Measurements from ENCODE around the gene DCLK1.
"Not testable (repeated sequence)": the region's sequence is repeated elsewhere in the genome, so short reads cannot be mapped to it uniquely, and the experiment has no call there.

The DCLK1 gene

DNA sequence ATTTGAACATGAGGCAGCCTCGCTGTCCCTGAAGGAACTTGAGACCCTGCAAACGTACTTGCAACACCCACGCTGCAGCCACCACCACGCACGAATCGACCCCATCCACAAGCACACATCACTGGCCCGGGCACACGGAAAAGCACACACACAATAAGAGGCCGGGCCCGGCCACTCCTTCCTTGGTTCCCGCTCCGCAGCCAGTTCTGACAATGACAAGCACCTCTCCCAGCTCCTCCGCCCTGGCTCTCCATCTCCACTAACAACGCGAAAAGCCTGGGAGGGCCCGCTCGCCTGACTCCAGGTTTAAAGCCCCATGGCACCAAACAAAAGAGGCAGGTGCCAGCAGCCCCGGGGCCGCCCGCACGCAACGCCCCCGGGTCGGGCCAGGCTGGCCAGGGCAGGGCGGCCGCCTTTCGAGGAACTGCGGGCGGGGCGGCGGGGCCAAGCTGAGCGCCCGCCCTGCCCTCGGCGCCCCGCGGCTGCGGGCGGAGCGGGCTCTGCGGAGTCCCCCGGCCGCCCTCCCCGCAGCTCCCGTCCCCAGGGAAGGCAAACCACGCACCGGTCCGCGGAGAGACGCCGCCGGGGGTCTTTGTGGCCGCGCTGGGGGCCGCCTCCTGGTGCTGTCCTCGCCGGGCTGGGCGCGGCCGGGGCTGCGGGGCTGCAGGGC is 495 bp downstream of the DCLK1 start:
- DNase-seq (ENCODE audit: low read depth), result no peak

- no peak for DNase-seq (ENCODE audit: low read depth)
Observed at GRCh38 chr13:36130193-36130551, 1.0 kb downstream of the DCLK1 start.

DNA sequence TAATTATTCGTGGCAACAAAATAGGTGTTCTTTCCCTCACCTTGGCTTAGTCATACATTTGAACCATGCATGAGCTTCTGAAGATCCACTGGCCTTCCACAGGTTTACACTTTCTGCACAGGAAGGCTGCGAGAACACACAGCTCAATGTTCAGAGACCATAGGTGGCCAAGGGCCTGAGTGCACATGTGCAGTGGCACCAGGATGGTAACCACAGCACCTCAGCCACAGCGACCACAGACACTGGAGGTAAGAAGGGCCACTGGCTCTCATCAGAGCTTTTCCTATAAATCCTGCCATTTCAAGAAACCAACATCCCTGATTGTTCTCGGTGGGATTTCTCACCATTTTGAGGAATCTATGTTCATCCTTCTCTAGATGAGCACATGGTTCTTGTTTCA is 1.6 kb downstream of the DCLK1 start:
- no peak for DNase-seq (ENCODE audit: low read depth)

DNA sequence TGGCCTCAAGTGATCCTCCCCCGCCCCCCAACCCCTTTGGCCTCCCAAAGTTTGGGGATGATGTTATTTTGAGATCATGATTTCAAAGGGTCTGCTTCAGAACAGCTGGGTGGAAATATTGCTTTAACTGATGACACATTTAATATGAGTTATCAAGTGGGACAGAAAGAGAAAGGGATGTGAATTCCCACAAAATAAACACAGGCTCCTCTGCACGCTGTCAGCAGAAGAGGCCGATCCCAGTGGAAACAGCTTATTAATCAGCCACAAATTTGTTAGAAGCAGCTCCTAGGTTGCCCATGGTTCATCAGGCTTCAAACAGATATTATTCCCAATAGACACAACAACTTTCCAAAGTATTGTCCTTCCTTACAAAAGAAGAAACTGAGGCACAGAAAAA is 4.7 kb downstream of the DCLK1 start:
- DNase-seq (ENCODE audit: low read depth), result no peak

- no peak for DNase-seq (ENCODE audit: low read depth)
Observed at GRCh38 chr13:36125841-36126240, 5.3 kb downstream of the DCLK1 start.

DNA sequence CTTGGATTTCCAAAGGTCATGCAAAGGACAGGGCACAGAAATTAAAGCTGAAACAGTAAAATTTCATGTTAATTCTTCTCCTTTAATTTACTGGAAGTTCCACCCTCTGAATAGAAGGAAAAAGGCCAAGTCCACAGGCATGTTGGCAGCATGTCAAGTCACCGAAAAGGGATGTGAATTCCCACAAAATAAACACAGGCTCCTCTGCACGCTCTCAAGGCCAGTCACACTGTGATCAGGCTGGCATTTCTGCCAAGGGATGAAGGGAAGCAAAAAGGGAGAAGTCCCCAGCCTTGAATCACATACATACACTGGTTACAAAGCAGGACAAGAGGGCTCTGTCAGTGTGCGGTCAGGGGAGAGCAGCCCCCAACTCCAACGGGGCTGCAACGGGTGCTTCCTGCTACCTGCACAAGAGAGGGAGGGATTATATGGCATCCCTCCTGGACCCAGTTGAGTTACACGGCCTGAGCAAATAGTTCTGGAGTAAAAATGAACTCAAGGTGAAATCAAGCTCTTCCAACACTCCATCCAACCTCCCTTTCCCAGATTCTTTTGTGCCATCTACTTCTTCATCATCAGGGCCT is 6.9 kb downstream of the DCLK1 start:
- no peak for DNase-seq (ENCODE audit: low read depth)

GRCh38 chr13:36115306-36115705 is 15.9 kb downstream of the DCLK1 start:
- no peak for DNase-seq (ENCODE audit: low read depth)

DNA sequence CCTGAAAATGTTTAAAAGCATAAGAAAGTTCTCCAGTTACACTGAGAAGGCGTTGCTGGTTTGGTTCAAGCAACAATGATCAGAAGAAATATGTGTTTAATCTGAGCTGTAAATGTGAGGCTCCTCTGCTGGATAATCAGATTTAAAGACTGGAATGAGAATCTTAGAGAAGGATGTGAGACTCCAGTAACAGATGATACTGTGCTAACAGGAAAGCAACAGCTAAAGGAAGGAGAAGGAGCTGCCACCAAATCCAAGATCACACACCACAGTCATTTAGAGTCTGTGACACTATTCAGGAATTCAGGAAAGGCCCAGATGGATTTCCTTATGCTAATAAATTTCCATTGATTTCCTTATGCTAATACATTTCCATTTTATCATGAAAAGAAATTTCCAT is 16.9 kb downstream of the DCLK1 start:
- DNase-seq (ENCODE audit: low read depth), result no peak

GRCh38 chr13:36108954-36109353 is 22.2 kb downstream of the DCLK1 start:
- DNase-seq (ENCODE audit: low read depth), result no peak

GRCh38 chr13:36108342-36108741 is 22.8 kb downstream of the DCLK1 start:
- no peak for DNase-seq (ENCODE audit: low read depth)

DNA sequence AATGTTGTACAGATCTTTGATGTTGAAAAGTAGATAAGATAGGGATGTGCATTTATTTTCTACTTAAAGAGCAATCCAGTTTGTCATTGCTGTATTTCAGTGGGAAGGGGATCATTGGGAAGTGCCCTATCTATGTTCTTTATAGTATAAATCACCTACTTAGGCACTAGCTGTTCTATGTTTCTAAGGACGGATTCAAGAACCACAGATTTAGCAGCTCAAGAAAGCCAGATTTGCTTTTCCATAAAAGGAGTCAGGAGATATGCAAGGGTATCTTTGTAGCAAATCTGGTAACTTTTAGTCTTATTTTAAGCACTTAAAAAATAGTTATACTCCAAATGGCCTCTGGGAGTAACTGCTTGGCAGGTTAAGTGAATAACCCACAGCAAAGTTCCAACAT is 23.7 kb downstream of the DCLK1 start:
- DNase-seq (ENCODE audit: low read depth), result no peak

DNA sequence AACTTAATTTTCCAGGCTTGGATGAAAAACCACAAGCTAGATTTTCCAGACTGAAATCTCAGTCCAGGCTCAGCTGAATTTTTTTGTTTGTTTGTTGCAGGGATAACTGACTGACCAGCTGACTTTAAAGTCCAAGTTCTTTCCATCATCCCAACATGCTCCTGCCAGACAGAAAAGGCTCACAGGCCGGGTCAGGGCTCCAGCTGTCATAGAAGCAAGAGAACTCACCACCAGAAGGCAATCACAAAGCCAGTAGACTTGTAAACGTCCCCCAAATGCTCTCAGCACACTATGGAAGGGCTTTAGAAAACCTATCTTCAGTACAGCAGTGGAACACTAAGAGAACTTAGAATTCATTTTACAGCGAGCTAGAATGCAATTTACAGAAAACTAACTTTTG is 25.5 kb downstream of the DCLK1 start:
- no peak for DNase-seq (ENCODE audit: low read depth)

DNA sequence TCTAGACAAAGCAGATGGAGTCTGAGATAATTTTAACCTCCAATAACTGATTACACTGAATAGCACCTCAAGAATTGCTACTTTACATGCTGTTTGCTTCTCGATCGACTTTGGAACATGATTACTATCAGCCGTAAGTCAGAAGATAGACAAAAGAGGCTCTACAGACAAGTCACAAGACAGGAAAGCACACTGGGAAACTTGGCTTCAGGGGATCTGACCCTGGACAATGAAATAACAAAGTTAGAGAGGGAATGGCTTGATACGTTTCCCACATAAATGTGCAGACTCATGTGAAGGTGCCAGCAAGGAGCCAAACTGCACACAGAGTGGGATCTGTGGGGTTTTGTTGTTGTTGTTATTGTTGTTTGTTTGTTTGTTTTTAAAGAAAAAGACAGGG is 28.5 kb downstream of the DCLK1 start:
- DNase-seq (ENCODE audit: low read depth), result no peak

DNA sequence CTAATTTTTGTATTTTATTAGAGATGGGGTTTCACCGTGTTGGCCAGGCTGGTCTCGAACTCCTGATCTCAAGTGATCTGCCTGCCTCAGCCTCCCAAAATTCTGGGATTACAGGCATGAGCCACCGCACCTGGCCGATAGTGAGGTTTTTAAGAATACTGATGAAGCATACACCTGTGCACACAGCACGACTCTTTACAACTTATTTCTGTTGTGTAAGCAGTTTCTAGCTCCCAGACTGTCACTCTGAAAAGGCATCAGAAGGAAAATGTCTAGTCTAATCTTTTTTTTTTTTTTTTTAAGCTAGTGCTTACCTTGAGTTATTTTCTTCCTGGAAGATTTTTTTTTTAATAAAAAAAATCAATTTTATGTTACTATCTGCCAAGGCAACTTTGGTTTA is 29.3 kb downstream of the DCLK1 start:
- DNase-seq (ENCODE audit: low read depth), result not testable (repeated sequence)

DNA sequence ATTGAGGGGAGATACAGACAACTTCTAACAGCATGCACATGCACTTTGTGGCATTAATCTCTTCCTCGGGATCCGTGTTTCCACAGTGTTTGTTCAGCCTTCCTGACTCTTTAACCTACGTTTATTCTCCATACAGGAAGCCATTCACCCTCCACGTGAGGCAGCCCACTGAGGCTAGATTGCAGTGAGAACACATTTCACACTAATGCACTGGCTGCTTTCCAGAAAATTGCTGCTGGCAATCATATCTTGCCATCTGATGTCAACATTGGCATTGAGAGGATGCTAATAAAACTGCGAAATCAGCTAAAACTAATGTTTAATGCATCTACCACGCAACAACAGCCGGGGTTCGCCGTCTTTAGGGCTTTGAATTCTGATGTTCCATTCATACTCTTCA is 30.0 kb downstream of the DCLK1 start:
- no peak for DNase-seq (ENCODE audit: low read depth)

DNA sequence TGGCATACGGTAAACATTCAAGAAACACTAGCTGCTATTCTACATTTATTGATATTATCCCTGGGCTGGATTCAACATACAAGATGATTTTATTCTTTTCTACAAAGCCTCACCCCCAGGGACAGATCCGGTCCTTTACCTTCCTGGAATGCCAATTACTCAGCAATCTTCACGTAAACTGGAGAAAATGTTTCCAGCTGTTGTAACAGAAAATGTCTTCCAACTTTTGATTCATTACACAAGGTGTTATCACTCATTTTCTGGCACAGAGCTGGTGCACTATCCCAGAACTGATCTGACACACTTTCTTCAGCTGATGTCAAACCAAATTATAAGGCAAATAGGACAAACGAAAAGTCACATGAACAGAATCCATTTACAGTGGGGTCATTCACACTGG is 33.1 kb downstream of the DCLK1 start:
- DNase-seq (ENCODE audit: low read depth), result no peak

DNA sequence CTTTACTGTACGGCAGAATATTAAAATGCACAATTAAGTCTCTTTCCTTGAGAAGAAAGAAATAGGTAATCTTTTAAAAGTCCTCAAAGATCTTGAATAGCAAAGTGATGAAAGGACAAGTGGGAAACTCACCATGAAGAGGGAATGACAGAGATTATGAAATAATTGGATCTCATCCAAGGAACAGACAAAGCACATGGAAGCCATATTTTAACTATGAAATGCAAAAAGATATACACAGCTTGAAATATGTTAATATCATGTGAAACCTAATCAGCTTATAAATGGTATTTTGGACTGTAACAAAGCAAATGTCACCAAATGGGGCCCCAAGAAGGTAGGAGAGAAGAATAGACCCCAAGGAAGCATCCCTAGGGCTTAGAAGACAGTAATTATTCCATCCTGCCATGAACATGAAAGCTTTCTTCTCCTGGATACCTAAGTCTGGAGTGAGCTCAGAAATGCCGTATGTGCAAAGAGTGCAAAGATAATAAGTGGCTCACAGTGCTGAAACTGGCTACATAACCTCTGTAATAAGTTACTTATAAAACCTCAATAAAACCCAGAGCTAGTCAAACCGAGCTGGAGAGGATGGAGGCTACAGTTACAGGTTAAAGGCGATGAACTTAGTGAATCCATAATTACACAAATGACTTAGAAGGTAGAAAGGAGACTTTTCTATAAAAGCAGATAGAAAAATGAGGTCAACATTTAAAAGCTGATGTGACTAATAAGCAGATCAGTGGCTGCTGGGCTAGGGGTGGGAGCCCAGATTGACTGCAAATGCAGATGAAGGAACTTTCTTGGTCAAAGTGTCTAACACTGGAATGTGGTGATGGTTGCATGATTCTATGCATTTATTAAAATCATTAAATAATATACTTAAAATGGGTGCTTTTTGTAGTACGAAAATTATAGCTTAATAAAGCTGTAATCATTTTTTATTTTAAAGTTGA is 34.4 kb downstream of the DCLK1 start:
- DNase-seq (ENCODE audit: low read depth), result no peak

- no peak for DNase-seq (ENCODE audit: low read depth)
Observed at GRCh38 chr13:36094478-36094877, 36.7 kb downstream of the DCLK1 start.

- no peak for DNase-seq (ENCODE audit: low read depth)
Observed at GRCh38 chr13:36090592-36090991, 40.6 kb downstream of the DCLK1 start.

DNA sequence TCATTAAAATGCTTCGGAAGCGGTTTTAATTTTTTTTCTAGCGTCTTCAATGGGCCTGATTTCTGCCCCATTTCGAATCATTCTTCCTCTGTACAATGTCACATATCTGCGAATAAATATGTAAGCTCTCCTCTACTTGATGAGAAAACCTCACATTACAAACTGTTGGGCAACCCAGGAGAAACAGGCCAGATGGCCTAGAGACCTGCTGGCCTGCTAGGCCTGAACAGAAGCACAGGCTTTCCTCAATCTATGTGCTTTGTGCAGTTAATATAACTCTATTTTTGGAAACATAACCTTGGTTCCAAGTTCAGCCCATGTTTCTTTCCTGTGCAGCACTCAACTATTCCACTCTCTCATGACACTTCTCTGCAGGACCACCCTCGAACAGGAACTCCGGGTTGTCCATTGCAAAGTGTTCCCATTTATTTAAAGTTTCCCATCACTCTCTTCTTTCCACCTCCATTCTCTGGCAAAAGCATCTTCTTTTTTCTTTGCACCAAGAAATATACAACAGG is 42.0 kb downstream of the DCLK1 start:
- DNase-seq (ENCODE audit: low read depth), result no peak

- no peak for DNase-seq (ENCODE audit: low read depth)
Observed at GRCh38 chr13:36088463-36088862, 42.7 kb downstream of the DCLK1 start.

DNA sequence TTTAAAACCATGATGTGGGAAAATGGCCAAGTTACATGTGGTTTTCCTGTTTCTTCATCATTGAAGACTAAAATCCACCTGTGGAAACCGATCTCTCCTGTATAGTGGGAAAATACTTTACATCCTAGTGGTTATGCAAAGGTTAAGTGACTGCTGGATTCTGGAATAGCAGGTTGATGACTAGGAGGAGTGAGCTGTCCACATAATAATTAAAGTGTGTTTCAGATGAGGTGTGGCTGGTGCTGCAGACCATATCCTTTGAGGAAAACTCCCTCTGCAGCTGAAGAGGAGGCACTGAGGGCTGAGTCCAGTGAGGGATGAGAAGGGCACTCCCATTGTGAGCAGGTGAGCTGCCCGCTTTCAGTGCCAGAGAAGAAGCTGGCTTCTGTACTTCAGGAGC is 43.2 kb downstream of the DCLK1 start:
- DNase-seq (ENCODE audit: low read depth), result no peak

- no peak for DNase-seq (ENCODE audit: low read depth)
Observed at GRCh38 chr13:36086117-36086516, 45.1 kb downstream of the DCLK1 start.

Measured in activated T-helper 1 cell treated with Interleukin-2 at 50 U/mL for 16 hours (primary cell).